Measurements from ENCODE around the gene POU4F2. TPM values are rescaled to one million over a fixed set of nuclear protein-coding genes. Genes with fewer than 3 reads are reported as not detected.
"Not testable (repeated sequence)": the region's sequence is repeated elsewhere in the genome, so short reads cannot be mapped to it uniquely, and the experiment has no call there.

POU4F2 gene
- total RNA-seq, 1 donor from 2014 or later: not detected

GRCh38 chr4:146643812-146644401 is 5.2 kb downstream of the POU4F2 start:
- Mint-ChIP-seq H3K9me3 (no peaks in the 10 kb centered on the region), H3K4me1 (ENCODE audit: low read depth) (no peaks in the 10 kb centered on the region), H3K27ac (no peak overlapping the region), H3K27me3 (ENCODE audit: insufficient read depth) (peaks cover 59% of the 10 kb centered on the region), H3K36me3 (ENCODE audit: low read depth) (peaks cover 1% of the 10 kb centered on the region), H3K4me3 (no peak overlapping the region)
- DNase-seq (ENCODE audit: low spot score): no peak
- intact Hi-C loops (cut with micrococcal nuclease): no loop called here

- Mint-ChIP-seq H3K27ac (no peak overlapping the region), H3K9me3 (no peaks in the 10 kb centered on the region), H3K36me3 (ENCODE audit: low read depth) (peaks cover 2% of the 10 kb centered on the region), H3K4me1 (ENCODE audit: low read depth) (no peaks in the 10 kb centered on the region), H3K4me3 (no peak overlapping the region), H3K27me3 (ENCODE audit: insufficient read depth) (peaks cover 58% of the 10 kb centered on the region)
- intact Hi-C loops (cut with micrococcal nuclease): no loop called here
- no peak for DNase-seq (ENCODE audit: low spot score)
Measured at GRCh38 chr4:146645921-146646320, 7.2 kb downstream of the POU4F2 start.

GRCh38 chr4:146646593-146647325 is 8.1 kb downstream of the POU4F2 start:
- peaks cover 2% of the 10 kb centered on the region for H3K36me3 Mint-ChIP-seq (ENCODE audit: low read depth)
- intact Hi-C loops (cut with micrococcal nuclease): no loop called here
- H3K27me3 Mint-ChIP-seq (ENCODE audit: insufficient read depth): peaks cover 63% of the 10 kb centered on the region

GRCh38 chr4:146647615-146648460 is 9.1 kb downstream of the POU4F2 start:
- no peak for DNase-seq (ENCODE audit: low spot score)
- no peak overlapping the region for H3K27ac Mint-ChIP-seq
- H3K4me3 Mint-ChIP-seq: no peak overlapping the region
- peaks cover 2% of the 10 kb centered on the region for H3K36me3 Mint-ChIP-seq (ENCODE audit: low read depth)
- peaks cover 61% of the 10 kb centered on the region for H3K27me3 Mint-ChIP-seq (ENCODE audit: insufficient read depth)
- H3K4me1 Mint-ChIP-seq (ENCODE audit: low read depth): no peaks in the 10 kb centered on the region
- H3K9me3 Mint-ChIP-seq: no peaks in the 10 kb centered on the region
- intact Hi-C loops (cut with micrococcal nuclease): no loop called here

More at GRCh38 chr4:146646593-146647325, 8.1 kb downstream of the POU4F2 start:
- Mint-ChIP-seq H3K4me1 (ENCODE audit: low read depth) (no peaks in the 10 kb centered on the region), H3K9me3 (no peaks in the 10 kb centered on the region), H3K27ac (no peak overlapping the region), H3K4me3 (no peak overlapping the region)
- DNase-seq (ENCODE audit: low spot score): no peak

GRCh38 chr4:146648461-146648783 is 9.7 kb downstream of the POU4F2 start:
- Mint-ChIP-seq H3K27ac (no peak overlapping the region), H3K4me1 (ENCODE audit: low read depth) (no peaks in the 10 kb centered on the region), H3K27me3 (ENCODE audit: insufficient read depth) (peaks cover 66% of the 10 kb centered on the region), H3K4me3 (no peak overlapping the region), H3K9me3 (no peaks in the 10 kb centered on the region), H3K36me3 (ENCODE audit: low read depth) (peaks cover 2% of the 10 kb centered on the region)
- intact Hi-C loops (cut with micrococcal nuclease): no loop called here
- no peak for DNase-seq (ENCODE audit: low spot score)

- no peak overlapping the region for H3K27ac Mint-ChIP-seq
- intact Hi-C loops (cut with micrococcal nuclease): no loop called here
- DNase-seq (ENCODE audit: low spot score): no peak
- no peaks in the 10 kb centered on the region for H3K9me3 Mint-ChIP-seq
- H3K27me3 Mint-ChIP-seq (ENCODE audit: insufficient read depth): peaks cover 70% of the 10 kb centered on the region
- no peak overlapping the region for H3K4me3 Mint-ChIP-seq
- H3K36me3 Mint-ChIP-seq (ENCODE audit: low read depth): peaks cover 2% of the 10 kb centered on the region
- peaks cover 2% of the 10 kb centered on the region for H3K4me1 Mint-ChIP-seq (ENCODE audit: low read depth)
Measured at GRCh38 chr4:146649232-146649631, 10.5 kb downstream of the POU4F2 start.

GRCh38 chr4:146650034-146650433 is 11.3 kb downstream of the POU4F2 start:
- Mint-ChIP-seq H3K4me3 (no peak overlapping the region), H3K27me3 (ENCODE audit: insufficient read depth) (peaks cover 71% of the 10 kb centered on the region)
- intact Hi-C loops (cut with micrococcal nuclease): no loop called here

GRCh38 chr4:146654687-146655520 is 16.2 kb downstream of the POU4F2 start:
- intact Hi-C loops (cut with micrococcal nuclease): loop anchor here (2.0 kb wide), 1 partner anchor 16 kb away; the partner anchor contains the start of gene POU4F2
- Mint-ChIP-seq H3K4me1 (ENCODE audit: low read depth) (peaks cover 6% of the 10 kb centered on the region), H3K36me3 (ENCODE audit: low read depth) (no peaks in the 10 kb centered on the region), H3K9me3 (no peaks in the 10 kb centered on the region), H3K4me3 (peak overlapping the region; percentile 77), H3K27ac (no peak overlapping the region), H3K27me3 (ENCODE audit: insufficient read depth) (peaks cover 55% of the 10 kb centered on the region)
- DNase-seq (ENCODE audit: low spot score): no peak

More at GRCh38 chr4:146650034-146650433, 11.3 kb downstream of the POU4F2 start:
- H3K9me3 Mint-ChIP-seq: no peaks in the 10 kb centered on the region
- H3K4me1 Mint-ChIP-seq (ENCODE audit: low read depth): peaks cover 6% of the 10 kb centered on the region
- peaks cover 2% of the 10 kb centered on the region for H3K36me3 Mint-ChIP-seq (ENCODE audit: low read depth)
- H3K27ac Mint-ChIP-seq: no peak overlapping the region
- no peak for DNase-seq (ENCODE audit: low spot score)

GRCh38 chr4:146655521-146655856 is 16.8 kb downstream of the POU4F2 start:
- peaks cover 54% of the 10 kb centered on the region for H3K27me3 Mint-ChIP-seq (ENCODE audit: insufficient read depth)
- H3K4me3 Mint-ChIP-seq: no peak overlapping the region
- peaks cover 6% of the 10 kb centered on the region for H3K4me1 Mint-ChIP-seq (ENCODE audit: low read depth)
- intact Hi-C loops (cut with micrococcal nuclease): loop anchor here (2.0 kb wide), 1 partner anchor 17 kb away; the partner anchor contains the start of gene POU4F2
- no peaks in the 10 kb centered on the region for H3K9me3 Mint-ChIP-seq
- H3K36me3 Mint-ChIP-seq (ENCODE audit: low read depth): no peaks in the 10 kb centered on the region
- no peak overlapping the region for H3K27ac Mint-ChIP-seq
- DNase-seq (ENCODE audit: low spot score): no peak

- Mint-ChIP-seq H3K27ac (no peak overlapping the region), H3K36me3 (ENCODE audit: low read depth) (no peaks in the 10 kb centered on the region), H3K9me3 (no peaks in the 10 kb centered on the region), H3K4me3 (no peak overlapping the region), H3K27me3 (ENCODE audit: insufficient read depth) (peaks cover 9% of the 10 kb centered on the region), H3K4me1 (ENCODE audit: low read depth) (no peaks in the 10 kb centered on the region)
- DNase-seq (ENCODE audit: low spot score): no peak
- intact Hi-C loops (cut with micrococcal nuclease): no loop called here
Measured at GRCh38 chr4:146661367-146661766, 22.7 kb downstream of the POU4F2 start.

- H3K27me3 Mint-ChIP-seq (ENCODE audit: insufficient read depth); H3K36me3 Mint-ChIP-seq (ENCODE audit: low read depth); DNase-seq (ENCODE audit: low spot score); intact Hi-C loops (cut with micrococcal nuclease); H3K4me3 Mint-ChIP-seq; H3K4me1 Mint-ChIP-seq (ENCODE audit: low read depth); H3K27ac Mint-ChIP-seq; H3K9me3 Mint-ChIP-seq: not testable (repeated sequence)
Measured at GRCh38 chr4:146663968-146664311, 25.2 kb downstream of the POU4F2 start.

GRCh38 chr4:146674829-146675570 is 36.3 kb downstream of the POU4F2 start:
- DNase-seq (ENCODE audit: low spot score): no peak
- H3K27me3 Mint-ChIP-seq (ENCODE audit: insufficient read depth): no peaks in the 10 kb centered on the region
- no peaks in the 10 kb centered on the region for H3K36me3 Mint-ChIP-seq (ENCODE audit: low read depth)
- no peak overlapping the region for H3K4me3 Mint-ChIP-seq
- H3K4me1 Mint-ChIP-seq (ENCODE audit: low read depth): no peaks in the 10 kb centered on the region
- intact Hi-C loops (cut with micrococcal nuclease): no loop called here
- no peak overlapping the region for H3K27ac Mint-ChIP-seq
- H3K9me3 Mint-ChIP-seq: no peaks in the 10 kb centered on the region

All from activated T-helper 1 cell treated with anti-CD3 and anti-CD28 coated beads, Interleukin-12 subunit alpha, Interleukin-12 subunit beta, Interleukin-2, Interleukin-4 antibody, amounts not matched to agents 30 ng/mL and 10 ng/mL and 1 ng/mL, durations not matched to agents 14 hours and 24 hours and 36 hours (primary cell).